Type B pancreatic cell (in vitro differentiated cells): Measurements from ENCODE around the gene ANTKMT. TPM values are rescaled to one million over a fixed set of nuclear protein-coding genes. Genes with fewer than 3 reads are reported as not detected.

Experiments used
- DNase-seq: peaks from one replicate; pipeline ENCODE4 v3.0.0; 2021; ENCODE audit warnings: mixed read lengths; ENCODE audit not compliant: unreplicated experiment; ENCODE audit errors: extremely low spot score
- H3K27ac Mint-ChIP-seq: 2 replicates; pipeline ENCODE4 v1.8.0; 2021; ENCODE audit warnings: mild to moderate bottlenecking, mixed read lengths
- H3K27me3 Mint-ChIP-seq: 2 replicates; pipeline ENCODE4 v1.8.0; 2021; ENCODE audit warnings: mixed read lengths
- H3K36me3 Mint-ChIP-seq: 2 replicates; pipeline ENCODE4 v1.8.0; 2021; ENCODE audit warnings: mixed read lengths
- H3K4me1 Mint-ChIP-seq: one replicate; pipeline ENCODE4 v1.8.0; 2021; ENCODE audit warnings: mixed read lengths; ENCODE audit not compliant: unreplicated experiment
- H3K4me3 Mint-ChIP-seq: 2 replicates; pipeline ENCODE4 v1.8.0; 2021; ENCODE audit warnings: mild to moderate bottlenecking, mixed read lengths
- H3K9me3 Mint-ChIP-seq: 2 replicates; pipeline ENCODE4 v1.8.0; 2021; ENCODE audit warnings: mixed read lengths
- total RNA-seq: library from RNA; stranded (reverse); gene quantifications from 2 replicates; pipeline ENCODE4 v1.2.1, GENCODE V29; 2021; ENCODE audit warnings: low replicate concordance
- TF ChIP-seq, protein P1 (sequence below): fragments of 200-600 bp; sonication (generic); conservative IDR thresholded peaks from 2 replicates; pipeline ENCODE4 v1.5.0; 2021; ENCODE audit warnings: antibody characterized with exemption, mild to moderate bottlenecking

The ANTKMT gene
- total RNA-seq, 1 donor from 2014 or later: 33.5 TPM

DNA sequence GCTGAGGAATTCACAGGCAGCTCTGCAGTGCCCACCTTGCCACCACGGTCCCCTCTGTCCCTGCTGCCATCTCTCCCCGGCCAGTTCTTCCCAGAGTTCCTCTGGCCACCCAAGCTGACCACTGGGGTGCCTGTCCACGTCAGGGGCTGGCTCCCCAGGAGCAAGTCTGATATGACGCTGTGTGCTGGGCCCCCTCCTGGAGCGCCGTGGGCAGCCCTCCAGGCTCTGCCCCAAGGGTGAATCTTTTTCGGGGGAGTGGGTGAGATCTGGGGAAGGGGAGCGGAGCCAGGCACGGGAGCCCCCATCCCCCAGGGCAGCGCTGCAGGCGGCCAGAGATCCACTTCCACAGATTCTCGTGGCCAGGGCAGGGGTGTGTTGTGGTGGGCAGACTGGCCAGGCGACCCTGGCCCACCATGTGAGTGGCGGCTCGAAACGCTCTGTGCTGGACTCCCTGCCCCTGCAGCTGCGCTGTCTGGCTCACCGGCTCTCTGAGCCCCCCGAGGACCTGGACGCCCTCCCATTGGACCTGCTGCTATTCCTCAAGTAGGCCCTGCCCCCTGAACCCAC is 43.3 kb downstream of the ANTKMT start:
- Mint-ChIP-seq H3K27ac (no peak overlapping the region), H3K36me3 (no peaks in the 10 kb centered on the region), H3K27me3 (peaks cover 3% of the 10 kb centered on the region), H3K4me3 (no peak overlapping the region), H3K9me3 (no peaks in the 10 kb centered on the region), H3K4me1 (peaks cover 6% of the 10 kb centered on the region)
- no peak for DNase-seq
- TF ChIP-seq, protein P1, sequence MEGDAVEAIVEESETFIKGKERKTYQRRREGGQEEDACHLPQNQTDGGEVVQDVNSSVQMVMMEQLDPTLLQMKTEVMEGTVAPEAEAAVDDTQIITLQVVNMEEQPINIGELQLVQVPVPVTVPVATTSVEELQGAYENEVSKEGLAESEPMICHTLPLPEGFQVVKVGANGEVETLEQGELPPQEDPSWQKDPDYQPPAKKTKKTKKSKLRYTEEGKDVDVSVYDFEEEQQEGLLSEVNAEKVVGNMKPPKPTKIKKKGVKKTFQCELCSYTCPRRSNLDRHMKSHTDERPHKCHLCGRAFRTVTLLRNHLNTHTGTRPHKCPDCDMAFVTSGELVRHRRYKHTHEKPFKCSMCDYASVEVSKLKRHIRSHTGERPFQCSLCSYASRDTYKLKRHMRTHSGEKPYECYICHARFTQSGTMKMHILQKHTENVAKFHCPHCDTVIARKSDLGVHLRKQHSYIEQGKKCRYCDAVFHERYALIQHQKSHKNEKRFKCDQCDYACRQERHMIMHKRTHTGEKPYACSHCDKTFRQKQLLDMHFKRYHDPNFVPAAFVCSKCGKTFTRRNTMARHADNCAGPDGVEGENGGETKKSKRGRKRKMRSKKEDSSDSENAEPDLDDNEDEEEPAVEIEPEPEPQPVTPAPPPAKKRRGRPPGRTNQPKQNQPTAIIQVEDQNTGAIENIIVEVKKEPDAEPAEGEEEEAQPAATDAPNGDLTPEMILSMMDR: no peak

DNA sequence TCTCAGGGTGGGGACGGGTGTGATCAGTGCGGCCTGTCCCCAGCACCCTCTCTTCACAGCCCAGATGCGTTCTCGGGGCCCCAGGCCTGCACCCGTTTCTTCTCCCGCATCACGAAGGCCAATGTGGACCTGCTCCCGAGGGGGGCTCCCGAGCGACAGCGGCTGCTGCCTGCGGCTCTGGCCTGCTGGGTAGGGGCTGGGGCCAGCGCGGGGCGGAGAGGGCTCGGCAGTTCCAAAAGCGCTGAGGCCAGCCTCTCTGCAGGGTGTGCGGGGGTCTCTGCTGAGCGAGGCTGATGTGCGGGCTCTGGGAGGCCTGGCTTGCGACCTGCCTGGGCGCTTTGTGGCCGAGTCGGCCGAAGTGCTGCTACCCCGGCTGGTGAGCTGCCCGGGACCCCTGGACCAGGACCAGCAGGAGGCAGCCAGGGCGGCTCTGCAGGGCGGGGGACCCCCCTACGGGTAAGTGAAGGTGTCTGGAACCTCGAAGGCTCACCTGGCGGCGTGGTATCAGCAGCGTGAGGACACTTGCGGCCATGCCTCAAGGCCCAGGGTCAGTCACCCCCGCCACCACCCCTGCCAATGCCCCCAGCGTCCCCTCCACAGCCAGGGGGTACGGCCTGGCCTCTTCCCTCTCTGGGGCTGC is 44.0 kb downstream of the ANTKMT start:
- Mint-ChIP-seq H3K27me3 (no peaks in the 10 kb centered on the region), H3K4me1 (no peaks in the 10 kb centered on the region), H3K9me3 (no peaks in the 10 kb centered on the region), H3K4me3 (no peak overlapping the region), H3K36me3 (no peaks in the 10 kb centered on the region), H3K27ac (no peak overlapping the region)
- TF ChIP-seq, protein P1: no peak
- DNase-seq: no peak

DNA sequence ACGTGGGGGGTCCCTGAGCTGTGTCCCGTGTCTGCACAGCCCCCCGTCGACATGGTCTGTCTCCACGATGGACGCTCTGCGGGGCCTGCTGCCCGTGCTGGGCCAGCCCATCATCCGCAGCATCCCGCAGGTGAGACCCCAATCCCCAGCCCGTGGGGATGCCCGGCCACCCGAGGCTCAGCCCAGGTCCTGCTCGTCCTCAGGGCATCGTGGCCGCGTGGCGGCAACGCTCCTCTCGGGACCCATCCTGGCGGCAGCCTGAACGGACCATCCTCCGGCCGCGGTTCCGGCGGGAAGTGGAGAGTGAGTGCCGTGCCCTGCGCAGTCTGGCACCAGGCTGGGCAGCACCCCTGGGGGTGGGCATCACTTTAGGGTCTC is 44.5 kb downstream of the ANTKMT start:
- Mint-ChIP-seq H3K4me3 (no peak overlapping the region), H3K36me3 (no peaks in the 10 kb centered on the region), H3K27me3 (no peaks in the 10 kb centered on the region), H3K9me3 (no peaks in the 10 kb centered on the region), H3K4me1 (no peaks in the 10 kb centered on the region), H3K27ac (no peak overlapping the region)
- TF ChIP-seq, protein P1: no peak
- no peak for DNase-seq

DNA sequence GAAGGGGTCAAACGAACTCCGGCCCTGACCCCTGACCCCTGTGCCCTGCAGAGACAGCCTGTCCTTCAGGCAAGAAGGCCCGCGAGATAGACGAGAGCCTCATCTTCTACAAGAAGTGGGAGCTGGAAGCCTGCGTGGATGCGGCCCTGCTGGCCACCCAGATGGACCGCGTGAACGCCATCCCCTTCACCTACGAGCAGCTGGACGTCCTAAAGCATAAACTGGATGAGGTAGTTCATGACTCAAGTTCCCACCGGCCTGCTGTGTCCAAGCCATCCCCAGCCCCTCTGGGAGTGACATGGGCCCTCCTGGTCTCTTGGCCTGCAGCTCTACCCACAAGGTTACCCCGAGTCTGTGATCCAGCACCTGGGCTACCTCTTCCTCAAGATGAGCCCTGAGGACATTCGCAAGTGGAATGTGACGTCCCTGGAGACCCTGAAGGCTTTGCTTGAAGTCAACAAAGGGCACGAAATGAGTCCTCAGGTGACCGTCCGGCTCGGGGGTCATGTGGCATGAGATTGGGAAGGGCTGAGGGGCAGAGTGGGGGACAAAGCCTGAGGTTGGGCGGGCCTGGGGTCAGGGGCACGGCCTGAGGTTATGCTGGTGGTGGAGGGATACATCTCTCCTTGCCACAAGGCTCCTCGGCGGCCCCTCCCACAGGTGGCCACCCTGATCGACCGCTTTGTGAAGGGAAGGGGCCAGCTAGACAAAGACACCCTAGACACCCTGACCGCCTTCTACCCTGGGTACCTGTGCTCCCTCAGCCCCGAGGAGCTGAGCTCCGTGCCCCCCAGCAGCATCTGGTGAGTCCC is 45.3 kb downstream of the ANTKMT start:
- no peak for DNase-seq
- Mint-ChIP-seq H3K9me3 (no peaks in the 10 kb centered on the region), H3K4me3 (no peak overlapping the region), H3K4me1 (no peaks in the 10 kb centered on the region), H3K36me3 (no peaks in the 10 kb centered on the region), H3K27ac (no peak overlapping the region), H3K27me3 (no peaks in the 10 kb centered on the region)
- TF ChIP-seq, protein P1: no peak

DNA sequence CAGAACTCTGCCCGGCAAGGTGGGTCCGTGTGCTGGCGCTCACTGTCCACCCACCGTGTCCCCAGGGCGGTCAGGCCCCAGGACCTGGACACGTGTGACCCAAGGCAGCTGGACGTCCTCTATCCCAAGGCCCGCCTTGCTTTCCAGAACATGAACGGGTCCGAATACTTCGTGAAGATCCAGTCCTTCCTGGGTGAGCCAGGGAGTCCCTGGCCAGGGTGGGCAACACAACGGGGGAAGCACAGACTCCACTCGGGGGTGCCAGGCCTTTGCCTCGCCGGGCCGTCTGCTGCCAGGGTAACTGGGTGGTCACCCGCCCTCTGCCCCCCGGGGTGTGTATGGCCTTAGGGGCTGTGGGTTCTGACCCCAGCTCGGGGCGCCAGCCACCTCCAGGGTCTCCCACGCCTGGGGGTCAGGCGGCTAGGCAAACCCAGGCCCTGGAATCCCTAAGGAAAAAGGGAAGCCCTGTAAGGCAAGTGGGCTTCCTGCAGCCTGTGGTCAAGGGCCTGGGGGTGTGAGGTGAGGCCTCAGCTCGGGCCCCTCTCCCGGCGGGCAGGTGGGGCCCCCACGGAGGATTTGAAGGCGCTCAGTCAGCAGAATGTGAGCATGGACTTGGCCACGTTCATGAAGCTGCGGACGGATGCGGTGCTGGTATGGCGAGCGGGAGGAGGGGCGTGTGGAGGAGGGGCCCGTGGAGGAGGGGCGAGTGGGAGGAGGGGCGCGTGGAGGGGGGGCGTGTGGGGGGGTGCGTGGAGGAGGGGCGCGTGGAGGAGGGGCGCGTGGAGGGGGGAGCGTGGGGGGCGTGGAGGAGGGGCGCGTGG is 46.1 kb downstream of the ANTKMT start:
- Mint-ChIP-seq H3K4me1 (no peaks in the 10 kb centered on the region), H3K36me3 (no peaks in the 10 kb centered on the region), H3K4me3 (no peak overlapping the region), H3K9me3 (no peaks in the 10 kb centered on the region), H3K27me3 (no peaks in the 10 kb centered on the region), H3K27ac (no peak overlapping the region)
- TF ChIP-seq, protein P1: no peak
- DNase-seq: no peak
